ENCODE measurements around the gene PEDS1. TPM values are rescaled to one million over a fixed set of nuclear protein-coding genes. Genes with fewer than 3 reads are reported as not detected.

PEDS1 gene
- total RNA-seq, 1 donor from 2014 or later: 44.1 TPM

GRCh38 chr20:50116368-50116999 is 37.0 kb downstream of the PEDS1 start:
- Histone ChIP-seq H3K4me1 (ENCODE audit: insufficient read depth, low read length) (peaks cover 25% of the 10 kb centered on the region), H4K20me1 (ENCODE audit: insufficient read depth, low read length) (peaks cover 10% of the 10 kb centered on the region), H3K36me3 (ENCODE audit: insufficient read depth, low read length) (no peaks in the 10 kb centered on the region), H3K4me2 (ENCODE audit: low read length) (peak overlapping the region; percentile 92), H3K27me3 (ENCODE audit: insufficient read depth, low read length) (no peaks in the 10 kb centered on the region), H3K9ac (ENCODE audit: low read length) (peak overlapping the region; percentile 83), H3K9me3 (ENCODE audit: insufficient read depth, low read depth, low read length) (no peaks in the 10 kb centered on the region), H2AFZ (ENCODE audit: low read depth, low read length) (peak overlapping the region; percentile 84), H3K27ac (ENCODE audit: low read depth, low read length) (peak overlapping the region; percentile 39), H3K79me2 (ENCODE audit: insufficient read depth, low read length) (peaks cover 22% of the 10 kb centered on the region), H3K4me3 (ENCODE audit: insufficient read depth, low read depth, low read length) (peak overlapping the region; percentile 71)
- H3K36me3 Mint-ChIP-seq (ENCODE audit: low read depth, unreplicated experiment): peaks cover 2% of the 10 kb centered on the region
- TF ChIP-seq CTCF (IDR thresholded peaks at IDR 0.05; ENCODE audit: insufficient read depth, low read depth, low read length): no peak
- TF ChIP-seq EZH2 (IDR thresholded peaks at IDR 0.05; ENCODE audit: insufficient read depth, low read length): no peak
- FAIRE-seq: no peak
- H3K4me1 Mint-ChIP-seq (ENCODE audit: low read depth, unreplicated experiment): peaks cover 17% of the 10 kb centered on the region
- H3K9me3 Mint-ChIP-seq (ENCODE audit: unreplicated experiment): no peaks in the 10 kb centered on the region
- peak overlapping the region; percentile 81 for H3K27ac Mint-ChIP-seq (ENCODE audit: unreplicated experiment)
- no peak for DNase-seq (ENCODE audit: low read depth)
- no peaks in the 10 kb centered on the region for H3K27me3 Mint-ChIP-seq (ENCODE audit: low read depth, unreplicated experiment)
- H3K4me3 Mint-ChIP-seq (ENCODE audit: unreplicated experiment): peak overlapping the region; percentile 92

DNA sequence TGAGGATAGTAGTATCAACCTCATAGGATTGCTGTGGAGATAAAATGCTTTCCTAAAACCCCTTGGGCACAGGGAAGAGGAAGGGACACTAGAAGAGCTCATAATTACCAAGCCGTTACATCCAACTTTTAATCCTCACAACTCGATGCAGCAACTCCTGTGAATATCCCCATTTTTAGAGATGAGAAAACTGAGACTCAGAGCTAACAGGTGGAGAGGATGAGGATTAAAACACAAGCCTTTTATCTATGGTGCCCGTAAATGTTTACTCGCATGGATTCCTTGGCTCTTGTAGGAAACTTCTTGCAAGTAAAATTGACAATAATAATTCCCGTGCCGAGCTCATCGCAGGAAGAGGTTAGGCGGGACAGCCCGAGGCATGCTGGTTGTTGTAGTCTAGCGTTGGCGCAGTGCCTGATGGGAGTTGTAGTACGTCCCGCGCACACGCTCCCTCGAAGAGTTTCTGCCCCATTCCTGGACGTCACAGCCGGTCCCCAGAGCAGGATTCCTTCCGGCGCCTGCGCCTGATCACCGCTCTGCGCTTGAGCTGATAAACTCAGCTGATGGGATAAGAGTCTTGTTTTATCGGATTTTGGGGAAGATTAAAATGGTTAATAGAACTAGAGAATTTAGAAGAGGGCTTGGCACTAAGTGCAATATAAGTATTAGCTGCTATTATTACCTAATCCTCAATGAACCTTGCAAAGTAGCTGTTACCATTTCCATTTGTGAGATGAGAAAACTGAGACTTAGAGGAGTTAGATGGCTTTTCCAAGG is 37.7 kb downstream of the PEDS1 start:
- H3K27me3 ChIP-seq (ENCODE audit: insufficient read depth, low read length): no peaks in the 10 kb centered on the region
- DNase-seq (ENCODE audit: low read depth) (peak; percentile 93), FAIRE-seq (no peak)
- peak overlapping the region; percentile 81 for H3K27ac Mint-ChIP-seq (ENCODE audit: unreplicated experiment)
- peaks cover 2% of the 10 kb centered on the region for H3K36me3 Mint-ChIP-seq (ENCODE audit: low read depth, unreplicated experiment)
- no peaks in the 10 kb centered on the region for H3K36me3 ChIP-seq (ENCODE audit: insufficient read depth, low read length)
- peak overlapping the region; percentile 84 for H2AFZ ChIP-seq (ENCODE audit: low read depth, low read length)
- H3K4me1 Mint-ChIP-seq (ENCODE audit: low read depth, unreplicated experiment): peaks cover 24% of the 10 kb centered on the region
- H3K9ac ChIP-seq (ENCODE audit: low read length): peak overlapping the region; percentile 83
- peak overlapping the region; percentile 92 for H3K4me3 Mint-ChIP-seq (ENCODE audit: unreplicated experiment)
- no peaks in the 10 kb centered on the region for H3K27me3 Mint-ChIP-seq (ENCODE audit: low read depth, unreplicated experiment)
- peaks cover 17% of the 10 kb centered on the region for H4K20me1 ChIP-seq (ENCODE audit: insufficient read depth, low read length)
- peaks cover 32% of the 10 kb centered on the region for H3K4me1 ChIP-seq (ENCODE audit: insufficient read depth, low read length)
- peak overlapping the region; percentile 92 for H3K4me2 ChIP-seq (ENCODE audit: low read length)
- H3K4me3 ChIP-seq (ENCODE audit: insufficient read depth, low read depth, low read length): peak overlapping the region; percentile 71
- H3K9me3 Mint-ChIP-seq (ENCODE audit: unreplicated experiment): no peaks in the 10 kb centered on the region
- peak overlapping the region; percentile 49 for H3K27ac ChIP-seq (ENCODE audit: low read depth, low read length)
- TF ChIP-seq EZH2 (IDR thresholded peaks at IDR 0.05; ENCODE audit: insufficient read depth, low read length) (no peak), CTCF (IDR thresholded peaks at IDR 0.05; ENCODE audit: insufficient read depth, low read depth, low read length) (no peak)
- H3K79me2 ChIP-seq (ENCODE audit: insufficient read depth, low read length): peaks cover 29% of the 10 kb centered on the region
- no peaks in the 10 kb centered on the region for H3K9me3 ChIP-seq (ENCODE audit: insufficient read depth, low read depth, low read length)
